ENCODE measurements around the gene KIF11. TPM values are rescaled to one million over a fixed set of nuclear protein-coding genes. Genes with fewer than 3 reads are reported as not detected.

The KIF11 gene
- total and polyA plus RNA-seq, 2 of the 13 experiments (the other 11 are each of a cell fraction or from before 2014, with no cell fraction given): 8.7 to 38.4 TPM

DNA sequence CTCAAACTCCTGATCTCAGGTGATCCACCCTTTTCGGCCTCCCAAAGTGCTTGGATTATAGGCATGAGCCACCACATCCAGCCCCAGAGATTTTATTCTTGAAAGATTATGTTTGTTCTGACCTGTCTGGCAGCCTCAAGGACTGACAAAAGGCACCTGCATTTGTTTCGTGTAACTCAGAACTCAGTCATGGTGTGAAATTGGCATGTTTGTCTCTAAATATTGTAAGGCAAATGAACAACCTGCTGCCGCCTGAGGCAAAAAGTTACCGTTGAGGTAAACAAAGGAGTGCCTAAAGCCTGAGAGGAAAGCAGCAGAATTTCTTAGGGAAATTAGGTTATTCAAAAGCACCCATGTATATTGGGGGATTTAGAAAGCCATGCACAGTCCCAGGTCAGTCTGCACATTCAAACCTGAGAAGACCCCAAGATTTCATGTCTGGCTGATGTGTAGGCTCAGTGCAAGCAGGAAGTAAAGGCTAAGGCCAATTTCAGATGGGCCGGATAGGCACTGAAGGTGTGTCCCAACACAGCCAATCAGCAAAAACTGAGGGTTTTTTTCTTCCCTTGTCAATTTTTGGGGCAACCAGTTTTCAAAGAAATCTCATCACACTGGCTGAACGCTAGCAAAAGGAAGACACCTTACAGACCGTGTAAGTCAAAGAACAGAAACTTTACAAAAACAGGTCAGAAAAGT, 63.5 kb downstream of the KIF11 start:
- FAIRE-seq (no peak), ATAC-seq (peak; percentile 45; the same call in 1 of the 3 replicates)

More for the DNA sequence above, 63.5 kb downstream of the KIF11 start:
- Histone ChIP-seq H4K20me1 (ENCODE audit: insufficient read depth, low read length) (no peaks in the 10 kb centered on the region), H3K27me3 (ENCODE audit: control insufficient read depth in 1 of 2, insufficient read depth in 2 of 2, low read length in 2 of 2) (no peaks in the 10 kb centered on the region), H3K4me2 (ENCODE audit: low read depth, low read length) (no peak overlapping the region), H3K4me1 (ENCODE audit: insufficient read depth, low read length) (peaks cover 16% of the 10 kb centered on the region), H3K9me3 (ENCODE audit: low read length) (no peaks in the 10 kb centered on the region), H3K79me2 (ENCODE audit: insufficient read depth, low read length) (no peaks in the 10 kb centered on the region), H3K36me3 (replicated peaks in 1 of 2; ENCODE audit: control insufficient read depth in 1 of 2, insufficient read depth in 2 of 2, low read length in 2 of 2) (peaks cover 3 to 29% of the 10 kb centered on the region in 2 experiments; a peak in 3 of 5 replicates), H3K9ac (ENCODE audit: insufficient read depth, low read depth, low read length) (no peak overlapping the region), H3K4me3 (replicated peaks in 1 of 3; ENCODE audit: insufficient read depth in 1 of 3, low read depth in 2 of 3, low read length in 3 of 3) (no peak overlapping the region), H3K27ac (ENCODE audit: extremely low read length, insufficient read depth, low read length) (no peak overlapping the region), H2AFZ (ENCODE audit: low read length) (no peak overlapping the region)
- no TSS peak for BruUV-seq (replicated peaks)
- intact Hi-C loops (cut with micrococcal nuclease; ENCODE audit: unreplicated experiment) (no loop called here), in situ Hi-C loops (cut with HindIII; ENCODE audit: extremely low pct_ligation_motif_present, low pct_unique_long_range_greater_than_20kb) (no loop called here)
- DNase-seq (ENCODE audit: low spot score): no peak
- WGBS (ENCODE audit: low lambda C conversion rate): 82% methylated on average over 7 of the region's 7 CpGs
- ChIA-PET POLR2A (no interaction called here), CTCF (ENCODE audit: low intra/inter-chr PET ratio, low total read pairs) (no interaction called here)
- TF ChIP-seq POLR2G (IDR thresholded peaks at IDR 0.05; ENCODE audit: low read depth, low read length): peak; percentile 57
- TF ChIP-seq, protein P1, sequence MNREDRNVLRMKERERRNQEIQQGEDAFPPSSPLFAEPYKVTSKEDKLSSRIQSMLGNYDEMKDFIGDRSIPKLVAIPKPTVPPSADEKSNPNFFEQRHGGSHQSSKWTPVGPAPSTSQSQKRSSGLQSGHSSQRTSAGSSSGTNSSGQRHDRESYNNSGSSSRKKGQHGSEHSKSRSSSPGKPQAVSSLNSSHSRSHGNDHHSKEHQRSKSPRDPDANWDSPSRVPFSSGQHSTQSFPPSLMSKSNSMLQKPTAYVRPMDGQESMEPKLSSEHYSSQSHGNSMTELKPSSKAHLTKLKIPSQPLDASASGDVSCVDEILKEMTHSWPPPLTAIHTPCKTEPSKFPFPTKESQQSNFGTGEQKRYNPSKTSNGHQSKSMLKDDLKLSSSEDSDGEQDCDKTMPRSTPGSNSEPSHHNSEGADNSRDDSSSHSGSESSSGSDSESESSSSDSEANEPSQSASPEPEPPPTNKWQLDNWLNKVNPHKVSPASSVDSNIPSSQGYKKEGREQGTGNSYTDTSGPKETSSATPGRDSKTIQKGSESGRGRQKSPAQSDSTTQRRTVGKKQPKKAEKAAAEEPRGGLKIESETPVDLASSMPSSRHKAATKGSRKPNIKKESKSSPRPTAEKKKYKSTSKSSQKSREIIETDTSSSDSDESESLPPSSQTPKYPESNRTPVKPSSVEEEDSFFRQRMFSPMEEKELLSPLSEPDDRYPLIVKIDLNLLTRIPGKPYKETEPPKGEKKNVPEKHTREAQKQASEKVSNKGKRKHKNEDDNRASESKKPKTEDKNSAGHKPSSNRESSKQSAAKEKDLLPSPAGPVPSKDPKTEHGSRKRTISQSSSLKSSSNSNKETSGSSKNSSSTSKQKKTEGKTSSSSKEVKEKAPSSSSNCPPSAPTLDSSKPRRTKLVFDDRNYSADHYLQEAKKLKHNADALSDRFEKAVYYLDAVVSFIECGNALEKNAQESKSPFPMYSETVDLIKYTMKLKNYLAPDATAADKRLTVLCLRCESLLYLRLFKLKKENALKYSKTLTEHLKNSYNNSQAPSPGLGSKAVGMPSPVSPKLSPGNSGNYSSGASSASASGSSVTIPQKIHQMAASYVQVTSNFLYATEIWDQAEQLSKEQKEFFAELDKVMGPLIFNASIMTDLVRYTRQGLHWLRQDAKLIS (CRISPR knock-in tag; IDR thresholded peaks at IDR 0.05): no peak
- TF ChIP-seq, protein P2, sequence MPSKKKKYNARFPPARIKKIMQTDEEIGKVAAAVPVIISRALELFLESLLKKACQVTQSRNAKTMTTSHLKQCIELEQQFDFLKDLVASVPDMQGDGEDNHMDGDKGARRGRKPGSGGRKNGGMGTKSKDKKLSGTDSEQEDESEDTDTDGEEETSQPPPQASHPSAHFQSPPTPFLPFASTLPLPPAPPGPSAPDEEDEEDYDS (CRISPR knock-in tag; IDR thresholded peaks at IDR 0.05): no peak
- TF ChIP-seq GABPB1 (CRISPR knock-in tag; IDR thresholded peaks at IDR 0.05): no peak

Data from HepG2 (cell line).